ACHN (cell line): ENCODE data around the gene ISLR.
A peak's percentile ranks its signal among the peaks of the same experiment; 100 is the strongest.
"Not testable (repeated sequence)": the region's sequence is repeated elsewhere in the genome, so short reads cannot be mapped to it uniquely, and the experiment has no call there.

Experiments
- DNase-seq: peaks from one replicate; pipeline ENCODE4 v3.0.0-alpha.2; 2015
- in situ Hi-C: cut with HindIII; loops from 2 replicates; pipeline ENCODE4 v1.10.0; 2017; ENCODE audit warnings: low sequenced_read_pairs, low pct_ligation_motif_present, low pct_unique_long_range_greater_than_20kb

Gene ISLR

GRCh38 chr15:74135041-74135565, 38.4 kb upstream of the ISLR start:
- in situ Hi-C loops, result no loop called here
- no peak for DNase-seq

- in situ Hi-C loops, result no loop called here
- DNase-seq, result no peak
Measured at GRCh38 chr15:74136540-74136813, 37.0 kb upstream of the ISLR start.

DNA sequence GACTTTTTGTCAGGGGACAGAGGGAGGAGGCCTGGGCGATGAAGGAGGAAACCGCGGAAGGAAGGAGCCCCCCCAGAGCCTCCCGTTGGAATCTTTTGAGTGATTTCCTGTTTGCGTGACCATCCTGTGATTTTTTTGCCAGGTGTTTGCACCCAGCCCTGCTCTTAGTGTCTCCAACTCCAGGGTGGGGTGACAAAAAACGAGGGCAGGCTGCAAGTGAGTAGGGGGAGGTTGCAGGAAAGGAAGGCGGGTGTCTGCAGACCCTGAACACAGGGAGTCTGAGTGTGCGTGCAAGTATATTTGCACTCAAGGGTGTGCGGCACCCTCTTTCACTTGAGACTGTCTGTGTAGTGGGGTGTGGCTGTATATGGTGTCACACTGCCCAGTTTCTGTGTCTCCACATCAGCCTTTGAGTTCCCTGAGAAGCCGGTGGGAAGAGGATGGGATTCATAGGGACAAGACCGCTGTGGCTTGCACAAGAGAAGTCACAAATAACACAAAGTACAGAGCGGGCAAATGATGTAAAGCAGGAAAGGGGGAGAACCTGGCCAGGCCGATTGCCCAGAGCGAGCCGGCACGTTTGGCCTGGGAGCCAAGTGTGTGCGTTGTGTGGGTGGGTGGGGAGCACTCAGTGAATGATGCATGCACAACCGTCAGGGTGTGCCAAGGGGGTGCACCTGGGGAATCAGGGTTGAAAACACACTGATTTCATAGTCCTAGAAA, 36.5 kb upstream of the ISLR start:
- no peak for DNase-seq
- in situ Hi-C loops, result no loop called here

GRCh38 chr15:74137537-74137894, 36.0 kb upstream of the ISLR start:
- no peak for DNase-seq
- in situ Hi-C loops, result no loop called here

- in situ Hi-C loops, result no loop called here
- DNase-seq, result no peak
Measured at GRCh38 chr15:74138642-74139041, 34.9 kb upstream of the ISLR start.

DNA sequence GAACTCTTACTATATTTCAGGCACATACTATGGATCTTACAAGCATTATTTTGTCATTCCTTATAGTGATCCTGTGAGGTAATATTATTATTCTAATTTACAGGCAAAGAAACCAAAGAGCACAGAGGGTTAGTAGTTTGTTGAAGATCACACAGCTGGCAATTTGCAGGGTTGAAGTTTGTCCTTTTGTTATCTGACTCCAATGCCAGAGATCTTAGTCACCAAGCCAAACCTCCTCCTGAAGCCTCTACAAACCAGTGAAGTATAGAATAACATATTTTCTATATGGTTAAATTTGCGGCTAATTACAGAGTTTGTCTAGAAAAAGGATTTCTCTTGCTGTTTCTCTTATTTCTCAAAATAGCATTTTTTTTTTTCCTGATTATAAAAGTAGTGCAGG, 31.9 kb upstream of the ISLR start:
- no peak for DNase-seq
- in situ Hi-C loops, result no loop called here

- DNase-seq, result peak; percentile 19
- in situ Hi-C loops, result no loop called here
Measured at GRCh38 chr15:74144153-74144775, 29.2 kb upstream of the ISLR start.

- in situ Hi-C loops, result no loop called here
- no peak for DNase-seq
Measured at GRCh38 chr15:74146277-74146800, 27.2 kb upstream of the ISLR start.

- DNase-seq, result no peak
- in situ Hi-C loops, result no loop called here
Measured at GRCh38 chr15:74147051-74147450, 26.5 kb upstream of the ISLR start.

GRCh38 chr15:74155766-74156417, 17.6 kb upstream of the ISLR start:
- in situ Hi-C loops, result no loop called here
- DNase-seq, result no peak

GRCh38 chr15:74156678-74157411, 16.7 kb upstream of the ISLR start:
- in situ Hi-C loops, result no loop called here
- DNase-seq, result no peak

- no peak for DNase-seq
- in situ Hi-C loops, result no loop called here
Measured at GRCh38 chr15:74157868-74158827, 15.4 kb upstream of the ISLR start.

GRCh38 chr15:74158855-74159650, 14.5 kb upstream of the ISLR start:
- no peak for DNase-seq
- in situ Hi-C loops, result no loop called here

DNA sequence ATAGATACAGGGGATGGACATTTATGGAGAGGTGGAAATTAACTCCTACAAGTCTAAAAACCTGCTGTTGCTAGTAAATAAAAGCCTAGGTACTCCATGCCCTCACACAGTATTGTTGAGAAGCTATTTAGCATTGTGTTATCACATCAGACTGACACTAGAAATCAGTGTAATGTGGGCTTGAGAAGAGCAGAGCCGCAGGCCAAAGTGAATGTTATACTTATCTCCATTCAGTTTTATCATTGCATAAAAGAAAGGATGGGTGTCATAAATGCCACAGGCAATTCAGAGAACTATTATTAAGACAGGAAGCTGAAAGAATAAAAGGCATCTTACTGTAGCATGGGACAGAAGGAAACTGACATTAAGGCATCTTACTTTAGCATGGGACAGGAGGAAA, 13.7 kb upstream of the ISLR start:
- no peak for DNase-seq
- in situ Hi-C loops, result no loop called here

GRCh38 chr15:74160390-74160789, 13.1 kb upstream of the ISLR start:
- in situ Hi-C loops, DNase-seq: not testable (repeated sequence)

- in situ Hi-C loops, DNase-seq: not testable (repeated sequence)
Measured at GRCh38 chr15:74162195-74162536, 11.3 kb upstream of the ISLR start.

DNA sequence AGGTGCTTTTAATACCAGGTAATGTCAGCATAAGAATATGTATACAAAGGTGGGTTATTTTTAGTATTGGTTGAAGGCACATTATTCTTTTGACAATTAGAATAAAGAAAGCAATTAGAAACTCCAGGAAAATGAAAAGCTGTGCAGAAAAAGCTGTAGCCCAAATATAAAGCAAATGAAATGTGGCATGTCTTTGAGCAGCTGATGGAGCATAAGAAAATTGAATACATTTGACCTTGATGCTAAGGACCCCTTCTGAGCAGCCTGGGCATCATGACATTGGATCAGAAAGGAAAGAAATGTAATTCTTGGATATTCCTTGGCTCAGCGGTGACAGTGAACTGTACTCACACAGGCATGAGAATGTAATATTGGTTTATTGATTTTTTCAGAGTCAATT, 8.0 kb upstream of the ISLR start:
- no peak for DNase-seq
- in situ Hi-C loops, result no loop called here
